GM13977 (cell line): ENCODE measurements around the gene KCNK7.
A peak's percentile ranks its signal among the peaks of the same experiment; 100 is the strongest.

ENCODE experiments used
- DNase-seq: peaks from one replicate; pipeline ENCODE4 v3.0.0; 2012; ENCODE audit warnings: low spot score
- in situ Hi-C: fragments of 300-500 bp; cut with MboI; formaldehyde crosslinking; loops from one replicate; pipeline ENCODE4 v1.12.0; 2022; ENCODE audit warnings: low sequenced_read_pairs, low pct_unique_long_range_greater_than_20kb, mixed read lengths, inconsistent platforms; ENCODE audit not compliant: unreplicated experiment
- TF ChIP-seq, protein P1 (sequence below): IDR thresholded peaks from 2 replicates; pipeline ENCODE4 v1.5.1; 2012; ENCODE audit warnings: mild to moderate bottlenecking, control low read depth; ENCODE audit not compliant: insufficient read depth; ENCODE audit errors: extremely low read depth, missing control alignments

KCNK7 gene, protein sequence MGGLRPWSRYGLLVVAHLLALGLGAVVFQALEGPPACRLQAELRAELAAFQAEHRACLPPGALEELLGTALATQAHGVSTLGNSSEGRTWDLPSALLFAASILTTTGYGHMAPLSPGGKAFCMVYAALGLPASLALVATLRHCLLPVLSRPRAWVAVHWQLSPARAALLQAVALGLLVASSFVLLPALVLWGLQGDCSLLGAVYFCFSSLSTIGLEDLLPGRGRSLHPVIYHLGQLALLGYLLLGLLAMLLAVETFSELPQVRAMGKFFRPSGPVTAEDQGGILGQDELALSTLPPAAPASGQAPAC

DNA sequence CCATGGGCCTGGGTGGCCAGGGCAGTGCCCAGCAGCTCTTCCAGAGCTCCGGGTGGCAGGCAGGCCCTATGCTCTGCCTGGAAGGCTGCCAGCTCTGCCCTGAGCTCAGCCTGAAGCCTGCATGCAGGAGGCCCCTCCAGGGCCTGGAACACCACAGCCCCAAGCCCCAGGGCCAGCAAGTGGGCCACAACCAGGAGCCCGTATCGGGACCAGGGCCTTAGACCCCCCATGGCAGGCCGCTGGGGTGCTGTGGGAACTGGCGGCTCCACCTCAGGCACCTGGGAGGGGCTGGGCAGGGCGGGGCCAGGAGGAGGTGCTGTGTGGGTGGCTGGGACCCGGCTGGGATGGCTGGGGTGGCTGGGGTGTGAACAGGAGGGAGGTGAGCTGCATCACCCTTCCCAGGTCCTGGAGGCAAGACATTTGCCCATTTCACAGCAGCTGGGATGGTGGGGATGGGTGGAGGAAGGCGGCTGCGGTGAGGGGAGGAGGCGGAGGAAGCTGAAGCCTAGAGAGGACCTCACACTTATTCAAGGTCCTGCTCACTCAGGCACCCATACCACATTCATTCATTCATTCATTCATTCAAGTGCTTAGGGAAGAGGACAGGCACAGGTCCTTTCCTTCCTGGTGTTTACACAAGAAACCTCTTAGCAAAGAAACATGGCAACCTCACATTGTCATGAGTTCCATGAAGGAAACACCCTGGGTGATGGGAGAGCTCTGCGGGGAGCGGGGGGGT, at the start of gene KCNK7:
Gene KCNK7, minus strand, starts transcription at position 258 of the 739 bp plus-strand sequence. Its CDS starts 28 bp downstream, at position 230.
- DNase-seq = no peak
- TF ChIP-seq, protein P1, sequence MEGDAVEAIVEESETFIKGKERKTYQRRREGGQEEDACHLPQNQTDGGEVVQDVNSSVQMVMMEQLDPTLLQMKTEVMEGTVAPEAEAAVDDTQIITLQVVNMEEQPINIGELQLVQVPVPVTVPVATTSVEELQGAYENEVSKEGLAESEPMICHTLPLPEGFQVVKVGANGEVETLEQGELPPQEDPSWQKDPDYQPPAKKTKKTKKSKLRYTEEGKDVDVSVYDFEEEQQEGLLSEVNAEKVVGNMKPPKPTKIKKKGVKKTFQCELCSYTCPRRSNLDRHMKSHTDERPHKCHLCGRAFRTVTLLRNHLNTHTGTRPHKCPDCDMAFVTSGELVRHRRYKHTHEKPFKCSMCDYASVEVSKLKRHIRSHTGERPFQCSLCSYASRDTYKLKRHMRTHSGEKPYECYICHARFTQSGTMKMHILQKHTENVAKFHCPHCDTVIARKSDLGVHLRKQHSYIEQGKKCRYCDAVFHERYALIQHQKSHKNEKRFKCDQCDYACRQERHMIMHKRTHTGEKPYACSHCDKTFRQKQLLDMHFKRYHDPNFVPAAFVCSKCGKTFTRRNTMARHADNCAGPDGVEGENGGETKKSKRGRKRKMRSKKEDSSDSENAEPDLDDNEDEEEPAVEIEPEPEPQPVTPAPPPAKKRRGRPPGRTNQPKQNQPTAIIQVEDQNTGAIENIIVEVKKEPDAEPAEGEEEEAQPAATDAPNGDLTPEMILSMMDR = no peak
- in situ Hi-C loops = no loop called here

DNA sequence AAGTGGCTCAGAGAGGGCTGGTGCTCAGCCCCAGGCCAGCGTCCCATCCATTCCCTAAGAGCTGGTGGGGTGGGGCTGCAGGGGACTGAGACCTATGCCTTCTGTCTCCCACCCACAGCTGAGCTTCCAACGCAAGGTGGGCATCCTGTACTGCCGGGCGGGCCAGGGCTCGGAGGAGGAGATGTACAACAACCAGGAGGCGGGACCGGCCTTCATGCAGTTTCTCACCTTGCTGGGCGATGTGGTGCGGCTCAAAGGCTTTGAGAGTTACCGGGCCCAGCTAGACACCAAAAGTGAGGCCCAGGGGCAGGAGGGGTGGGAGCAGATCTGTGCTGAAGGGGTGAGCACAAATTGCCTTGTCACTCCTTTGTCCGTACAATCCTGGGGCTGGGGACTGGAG, 49.2 kb upstream of the KCNK7 start:
- TF ChIP-seq, protein P1 = no peak
- in situ Hi-C loops = no loop called here

DNA sequence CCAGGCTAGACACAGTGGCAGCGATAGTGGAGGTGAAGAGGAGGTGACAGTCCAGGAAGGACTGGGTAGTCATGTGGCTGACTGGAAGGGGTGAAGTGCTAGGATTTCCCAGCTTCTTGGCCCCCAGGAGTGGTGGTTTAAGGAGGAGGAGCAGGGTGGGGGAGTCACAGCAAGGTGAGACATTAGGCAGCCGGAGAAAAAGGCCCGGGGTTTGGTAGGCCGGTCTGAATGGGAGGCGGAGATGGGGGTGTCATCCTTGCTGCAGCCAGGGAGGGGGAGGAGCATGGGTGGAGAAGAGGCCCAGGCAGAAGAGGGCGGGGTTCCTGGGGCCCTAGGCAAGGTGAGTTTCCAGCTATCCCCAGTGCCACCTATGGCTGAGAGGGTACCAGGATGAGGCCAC, 48.4 kb upstream of the KCNK7 start:
- in situ Hi-C loops = no loop called here
- DNase-seq = no peak
- TF ChIP-seq, protein P1 = no peak

More for the DNA sequence above, 49.2 kb upstream of the KCNK7 start:
- no peak for DNase-seq

DNA sequence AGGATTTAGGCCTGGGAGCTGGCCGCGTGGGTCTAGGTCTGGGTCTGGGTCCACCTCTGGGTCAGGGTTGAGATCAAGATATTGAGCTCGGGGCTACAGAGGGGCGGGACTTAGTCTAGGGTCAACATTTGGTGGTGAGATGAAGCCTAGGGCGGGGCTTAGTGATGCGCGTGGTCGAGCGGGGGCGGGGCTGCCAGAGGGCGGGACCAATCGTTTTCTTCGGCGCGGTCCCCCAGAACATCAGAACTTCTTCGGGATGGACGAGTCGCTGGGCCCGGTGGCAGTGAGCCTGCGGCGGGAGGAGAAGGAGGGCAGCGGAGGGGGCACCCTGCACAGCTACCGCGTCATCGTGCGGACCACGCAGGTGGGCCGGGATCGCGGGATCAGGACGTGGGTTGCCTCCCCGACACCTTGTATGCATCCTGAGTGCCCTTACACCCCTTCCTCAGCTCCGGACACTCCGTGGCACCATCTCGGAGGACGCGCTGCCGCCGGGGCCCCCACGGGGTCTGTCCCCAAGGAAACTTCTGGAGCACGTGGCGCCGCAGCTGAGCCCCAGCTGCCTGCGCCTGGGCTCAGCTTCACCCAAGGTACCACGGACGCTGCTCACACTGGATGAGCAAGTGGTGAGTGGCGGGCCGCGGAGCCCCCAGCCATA, 46.5 kb upstream of the KCNK7 start:
- DNase-seq = peak; percentile 65
- in situ Hi-C loops = no loop called here
- TF ChIP-seq, protein P1 = no peak

DNA sequence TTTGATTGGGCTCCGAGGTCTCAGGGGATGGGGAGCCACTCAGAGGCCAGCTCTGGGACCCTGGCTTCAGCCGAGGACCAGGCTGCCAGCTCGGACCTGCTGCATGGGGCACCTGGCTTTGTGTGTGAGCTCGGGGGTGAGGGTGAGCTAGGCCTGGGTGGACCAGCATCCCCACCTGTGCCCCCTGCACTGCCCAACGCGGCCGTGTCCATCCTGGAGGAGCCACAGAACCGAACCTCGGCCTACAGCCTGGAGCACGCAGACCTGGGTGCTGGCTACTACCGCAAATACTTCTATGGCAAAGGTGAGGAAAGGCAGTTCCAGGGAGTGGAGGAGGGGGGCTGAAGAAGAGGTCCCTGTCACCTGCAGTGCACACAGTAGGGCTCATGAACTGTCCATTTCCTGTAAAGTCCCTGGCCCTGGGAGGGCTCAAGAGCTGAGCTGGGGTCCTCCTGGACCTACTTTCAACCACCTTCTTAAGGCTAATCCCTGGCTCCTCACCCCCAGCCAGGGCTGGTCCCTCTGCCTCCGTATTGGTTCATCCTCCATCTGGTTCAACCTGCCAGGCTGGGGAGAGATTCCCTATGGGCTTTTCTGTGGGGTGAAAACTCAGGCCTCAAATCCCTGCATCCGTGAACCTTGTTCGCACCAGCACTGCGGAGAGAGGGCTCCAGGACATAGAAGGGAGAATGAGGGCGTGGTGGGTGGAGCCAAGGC, 45.9 kb upstream of the KCNK7 start:
- no peak for DNase-seq
- TF ChIP-seq, protein P1 = no peak
- in situ Hi-C loops = no loop called here
